GM13976 (cell line): ENCODE measurements around the gene CHMP4A.

ENCODE experiments used
- DNase-seq: peaks from one replicate; pipeline ENCODE4 v3.0.0; 2012; ENCODE audit warnings: low spot score
- CTCF ChIP-seq: IDR thresholded peaks from 2 replicates; pipeline ENCODE4 v1.5.1; 2012; ENCODE audit warnings: borderline replicate concordance, mild to moderate bottlenecking; ENCODE audit not compliant: insufficient read depth; ENCODE audit errors: extremely low read depth, missing control alignments, control extremely low read depth
- in situ Hi-C: fragments of 300-500 bp; cut with MboI; formaldehyde crosslinking; loops from one replicate; pipeline ENCODE4 v1.12.0; 2022; ENCODE audit warnings: low sequenced_read_pairs, mixed read lengths, inconsistent platforms; ENCODE audit not compliant: unreplicated experiment

CHMP4A gene, protein sequence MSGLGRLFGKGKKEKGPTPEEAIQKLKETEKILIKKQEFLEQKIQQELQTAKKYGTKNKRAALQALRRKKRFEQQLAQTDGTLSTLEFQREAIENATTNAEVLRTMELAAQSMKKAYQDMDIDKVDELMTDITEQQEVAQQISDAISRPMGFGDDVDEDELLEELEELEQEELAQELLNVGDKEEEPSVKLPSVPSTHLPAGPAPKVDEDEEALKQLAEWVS

GRCh38 chr14:24212924-24213865 lies at the start of gene CHMP4A:
Gene CHMP4A (minus strand): TSS chr14:24213488. CDS start chr14:24213439, 49 bp downstream.
- in situ Hi-C loops: no loop called here
- no peak for TF ChIP-seq CTCF
- DNase-seq: peak; percentile 97

DNA sequence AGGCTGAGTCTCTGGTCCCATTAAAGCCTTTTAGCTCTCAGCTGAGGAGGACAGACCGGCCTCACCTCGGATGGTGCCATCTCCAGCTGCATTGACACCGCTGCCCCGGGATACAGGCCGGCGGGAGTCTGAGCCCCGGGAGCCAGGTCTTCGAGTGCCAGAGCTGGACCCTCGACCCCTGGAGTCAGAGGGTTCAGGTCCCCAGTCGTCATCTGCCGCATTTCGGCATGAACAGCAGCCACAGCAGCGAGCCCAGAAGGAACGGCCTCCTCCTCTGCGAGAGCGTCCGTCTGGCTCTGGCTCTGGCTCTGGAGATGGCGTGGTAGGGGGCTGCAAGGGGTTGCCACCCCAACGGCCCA lies 48.7 kb upstream of the CHMP4A start:
- no peak for TF ChIP-seq CTCF
- DNase-seq: no peak
- in situ Hi-C loops: no loop called here

GRCh38 chr14:24261256-24261968 lies 48.1 kb upstream of the CHMP4A start:
- no peak for TF ChIP-seq CTCF
- no peak for DNase-seq
- in situ Hi-C loops: no loop called here

DNA sequence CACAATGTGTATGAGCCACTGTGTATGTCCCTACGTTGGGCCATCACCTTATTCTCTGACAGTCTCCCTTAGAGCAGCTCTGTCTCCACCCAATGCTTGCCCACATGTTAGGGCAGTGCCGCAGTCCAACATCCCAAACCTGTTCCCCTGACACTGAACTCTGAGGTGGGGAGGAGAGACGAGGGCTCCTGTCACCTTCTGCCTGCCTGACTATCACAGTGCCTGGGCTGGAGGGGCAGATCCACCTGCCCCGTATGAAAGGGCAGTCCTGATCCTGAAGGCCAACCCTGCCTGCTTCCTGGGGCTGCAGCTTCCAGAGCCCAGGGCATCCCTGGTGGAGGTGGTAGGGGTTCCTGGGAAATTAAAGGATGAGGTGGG lies 47.5 kb upstream of the CHMP4A start:
- in situ Hi-C loops: no loop called here
- DNase-seq: no peak
- TF ChIP-seq CTCF: no peak

DNA sequence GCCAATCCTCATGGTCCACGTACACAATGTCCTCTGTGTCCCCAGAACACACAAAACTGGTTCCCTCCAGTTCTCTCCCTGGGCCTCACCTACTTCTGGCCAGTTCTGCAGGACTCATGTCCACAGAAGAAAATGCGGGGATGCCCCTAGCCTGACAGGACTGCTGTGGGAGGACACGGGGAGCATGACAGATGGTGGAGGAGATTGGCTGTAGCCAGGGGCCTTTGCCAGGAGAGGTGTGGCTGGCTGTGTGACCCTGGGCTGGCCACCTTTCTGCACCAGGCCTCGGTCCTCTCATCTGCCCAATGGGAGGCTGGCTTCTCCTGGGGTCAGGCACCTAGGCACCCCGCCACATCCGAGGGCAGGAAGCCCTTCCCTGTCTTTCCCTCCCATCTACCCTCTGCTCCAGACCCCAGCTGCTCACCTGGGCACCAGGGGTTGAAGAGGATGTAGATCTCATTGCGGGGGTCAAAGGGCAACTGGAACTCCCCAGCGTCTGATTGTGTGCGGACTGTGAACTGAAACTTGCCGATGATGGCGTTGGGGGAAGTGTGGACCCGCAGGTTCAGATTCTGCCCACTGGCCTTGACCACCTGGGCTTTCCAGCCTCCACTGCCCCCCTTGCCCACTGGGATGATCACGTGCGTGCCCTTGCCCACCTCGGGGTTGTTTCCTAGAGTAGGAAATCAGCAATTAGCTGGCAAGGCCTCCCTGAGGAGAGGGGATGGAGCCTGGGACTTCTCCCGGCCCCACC lies 46.9 kb upstream of the CHMP4A start:
- in situ Hi-C loops: no loop called here
- DNase-seq: no peak
- no peak for TF ChIP-seq CTCF
